Body of pancreas (tissue), 4 donors: ENCODE data around the gene GUCY2D. TPM values are rescaled to one million over a fixed set of nuclear protein-coding genes. Genes with fewer than 3 reads are reported as not detected.

Source experiments
- ATAC-seq: fragments of 150-250 bp; one replicate; pipeline ENCODE4 v1.9.1; 2016
- DNase-seq, 4 donors: peaks; one replicate each; pipeline ENCODE4 v3.0.0-alpha.2; 2019
- H3K27ac ChIP-seq, 4 donors: fragments of 200-600 bp; sonication (generic); 1 replicate in 3 of 4; 2 replicates in 1 of 4; pipeline versions ENCODE4 v1.5.1 to v1.6.1; 2016 to 2019; ENCODE audit warnings: mild to moderate bottlenecking in 1 of 4, mixed read lengths in 1 of 4, moderate library complexity in 1 of 4
- H3K27me3 ChIP-seq, 2 donors: fragments of 200-600 bp; sonication (generic); one replicate each; pipeline ENCODE4 v1.6.0; 2016; ENCODE audit warnings: mild to moderate bottlenecking in 1 of 2
- H3K36me3 ChIP-seq, 2 donors: fragments of 200-600 bp; sonication (generic); replicated peaks in 1 of 2; 2 replicates each; pipeline ENCODE4 v1.5.1; 2016; ENCODE audit warnings: low read depth in 2 of 2; ENCODE audit not compliant: insufficient read depth in 1 of 2
- H3K4me1 ChIP-seq: fragments of 200-600 bp; sonication (generic); one replicate; pipeline ENCODE4 v1.6.0; 2016
- H3K4me3 ChIP-seq, 2 donors: fragments of 200-600 bp; sonication (generic); 1 replicate in 1 of 2; 2 replicates in 1 of 2; pipeline ENCODE4 v1.5.1; 2016 to 2019
- H3K9me3 ChIP-seq, 3 donors: fragments of 200-600 bp; sonication (generic); 1 replicate in 2 of 3; 2 replicates in 1 of 3; pipeline ENCODE4 v1.5.1; 2016
- POLR2A ChIP-seq, 3 donors: fragments of 450-650 bp; IDR thresholded peaks; one replicate each; pipeline ENCODE4 v1.6.1; 2016; ENCODE audit warnings: antibody characterized with exemption in 3 of 3, mild to moderate bottlenecking in 2 of 3
- WGBS, 2 donors: methylation state at CpG; one replicate each; pipeline ENCODE4 v1.1.5; 2017; 5-methylcytosine and 5-hydroxymethylcytosine counted together
- intact Hi-C: fragments of 100-400 bp; cut with DNase I; formaldehyde crosslinking; loops from one replicate; pipeline ENCODE4 v1.15.1; 2023
- total RNA-seq, 2 donors: library from RNA; depleted of rRNA; stranded (reverse); fragments of >200 nt; gene quantifications; one replicate each; pipeline ENCODE4 v1.1.0, GENCODE V29; 2016
- TF ChIP-seq, protein P1 (sequence below), 7 experiments: fragments of 450-650 bp in 4 of 7; fragments of 200-600 bp in 3 of 7; sonication (generic) in 3 of 7; IDR thresholded peaks; one replicate each; pipeline ENCODE4 v1.5.1; 2016 to 2019; ENCODE audit warnings: antibody characterized with exemption in 7 of 7

Gene GUCY2D
- total RNA-seq, 2 donors from 2014 or later, result not detected

DNA sequence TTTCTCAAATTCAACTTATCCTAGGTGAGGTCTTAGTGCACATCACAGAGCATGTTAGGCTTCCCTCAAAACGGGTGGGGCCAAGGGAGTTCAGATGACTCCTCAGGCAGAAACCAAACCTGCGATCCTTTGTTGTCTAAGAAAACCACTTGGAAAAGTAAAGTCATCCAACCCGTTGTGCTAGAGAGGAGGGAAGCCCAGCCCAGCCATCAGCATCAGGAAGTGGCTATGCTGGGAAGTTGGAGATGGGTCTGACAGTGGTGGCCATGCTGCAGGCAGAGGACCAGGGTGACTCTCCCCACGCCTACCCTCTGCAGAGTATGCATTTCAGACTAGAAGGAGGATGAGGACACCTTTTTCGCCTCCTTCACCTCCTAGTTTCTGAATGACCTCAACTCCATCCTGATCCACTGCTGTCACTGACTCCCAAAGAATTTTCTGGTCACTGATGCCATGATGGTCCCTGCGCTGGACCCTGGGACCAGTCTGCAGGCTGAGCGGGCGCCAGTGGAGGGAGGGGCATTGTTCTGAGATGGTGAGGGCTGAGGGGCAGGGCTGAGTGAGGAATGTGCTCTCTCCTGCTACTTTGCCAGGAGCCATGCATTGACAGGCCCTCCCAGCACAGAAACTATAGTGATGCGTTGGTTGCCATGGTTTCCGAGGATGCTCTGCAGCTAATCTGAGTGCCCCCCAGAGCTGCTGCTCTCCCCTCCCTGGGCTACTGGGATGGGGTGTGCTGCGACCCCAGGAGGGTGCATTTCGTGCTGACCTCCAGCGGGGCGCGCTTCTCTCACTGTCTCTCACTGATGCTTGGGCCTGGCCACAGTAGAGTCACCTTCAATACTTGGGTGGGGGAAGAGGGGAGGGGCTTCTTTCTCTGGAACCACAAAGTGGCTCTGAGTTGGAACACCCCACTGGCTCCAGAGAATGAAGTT, 64.7 kb downstream of the GUCY2D start:
- 62 to 65% methylated on average over 12 to 13 of the region's 15 CpGs for WGBS, 2 donors
- Histone ChIP-seq H3K27ac (no peak overlapping the region), H3K4me1 (peaks cover under 1% of the 10 kb centered on the region), H3K4me3 (no peak overlapping the region), H3K9me3 (no peaks in the 10 kb centered on the region), H3K36me3 (no peaks in the 10 kb centered on the region), H3K27me3 (peaks cover 1 to 18% of the 10 kb centered on the region in 2 donors)
- no peak for ATAC-seq
- TF ChIP-seq, protein P1, sequence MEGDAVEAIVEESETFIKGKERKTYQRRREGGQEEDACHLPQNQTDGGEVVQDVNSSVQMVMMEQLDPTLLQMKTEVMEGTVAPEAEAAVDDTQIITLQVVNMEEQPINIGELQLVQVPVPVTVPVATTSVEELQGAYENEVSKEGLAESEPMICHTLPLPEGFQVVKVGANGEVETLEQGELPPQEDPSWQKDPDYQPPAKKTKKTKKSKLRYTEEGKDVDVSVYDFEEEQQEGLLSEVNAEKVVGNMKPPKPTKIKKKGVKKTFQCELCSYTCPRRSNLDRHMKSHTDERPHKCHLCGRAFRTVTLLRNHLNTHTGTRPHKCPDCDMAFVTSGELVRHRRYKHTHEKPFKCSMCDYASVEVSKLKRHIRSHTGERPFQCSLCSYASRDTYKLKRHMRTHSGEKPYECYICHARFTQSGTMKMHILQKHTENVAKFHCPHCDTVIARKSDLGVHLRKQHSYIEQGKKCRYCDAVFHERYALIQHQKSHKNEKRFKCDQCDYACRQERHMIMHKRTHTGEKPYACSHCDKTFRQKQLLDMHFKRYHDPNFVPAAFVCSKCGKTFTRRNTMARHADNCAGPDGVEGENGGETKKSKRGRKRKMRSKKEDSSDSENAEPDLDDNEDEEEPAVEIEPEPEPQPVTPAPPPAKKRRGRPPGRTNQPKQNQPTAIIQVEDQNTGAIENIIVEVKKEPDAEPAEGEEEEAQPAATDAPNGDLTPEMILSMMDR (IDR thresholded peaks at IDR 0.05), result no peak
- no peak for TF ChIP-seq POLR2A (IDR thresholded peaks at IDR 0.05)
- DNase-seq, result no peak
- intact Hi-C loops, result no loop called here

DNA sequence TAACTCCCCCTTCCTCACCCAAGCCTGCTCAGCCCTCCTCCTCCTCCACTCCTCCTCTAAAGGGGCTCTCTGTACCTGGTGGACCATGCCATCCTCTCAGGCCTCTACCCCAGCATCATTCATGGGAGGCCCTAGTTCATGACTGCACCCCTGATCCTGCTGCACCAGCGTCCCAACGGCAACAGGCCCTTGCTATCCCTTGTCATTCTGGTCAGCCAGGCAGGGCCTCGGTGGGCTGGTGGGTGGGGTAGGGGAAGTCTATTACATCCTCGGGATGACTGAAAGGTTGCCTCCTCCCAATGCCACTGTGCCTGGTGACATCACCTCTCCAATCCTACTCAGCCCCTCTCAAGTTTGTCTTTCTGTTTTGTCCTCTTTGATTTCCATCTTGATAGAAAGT, 65.4 kb downstream of the GUCY2D start:
- no peaks in the 10 kb centered on the region for H3K36me3 ChIP-seq
- WGBS, 2 donors, result 56 to 78% methylated on average over 4 of the region's 4 CpGs
- DNase-seq, result no peak
- H3K4me3 ChIP-seq, result no peak overlapping the region
- TF ChIP-seq POLR2A (IDR thresholded peaks at IDR 0.05), result no peak
- TF ChIP-seq, protein P1 (IDR thresholded peaks at IDR 0.05), result no peak
- intact Hi-C loops, result no loop called here
- H3K27me3 ChIP-seq, result peaks cover 1 to 18% of the 10 kb centered on the region in 2 donors
- H3K9me3 ChIP-seq, result no peaks in the 10 kb centered on the region
- peaks cover 7% of the 10 kb centered on the region for H3K4me1 ChIP-seq
- no peak for ATAC-seq
- no peak overlapping the region for H3K27ac ChIP-seq

DNA sequence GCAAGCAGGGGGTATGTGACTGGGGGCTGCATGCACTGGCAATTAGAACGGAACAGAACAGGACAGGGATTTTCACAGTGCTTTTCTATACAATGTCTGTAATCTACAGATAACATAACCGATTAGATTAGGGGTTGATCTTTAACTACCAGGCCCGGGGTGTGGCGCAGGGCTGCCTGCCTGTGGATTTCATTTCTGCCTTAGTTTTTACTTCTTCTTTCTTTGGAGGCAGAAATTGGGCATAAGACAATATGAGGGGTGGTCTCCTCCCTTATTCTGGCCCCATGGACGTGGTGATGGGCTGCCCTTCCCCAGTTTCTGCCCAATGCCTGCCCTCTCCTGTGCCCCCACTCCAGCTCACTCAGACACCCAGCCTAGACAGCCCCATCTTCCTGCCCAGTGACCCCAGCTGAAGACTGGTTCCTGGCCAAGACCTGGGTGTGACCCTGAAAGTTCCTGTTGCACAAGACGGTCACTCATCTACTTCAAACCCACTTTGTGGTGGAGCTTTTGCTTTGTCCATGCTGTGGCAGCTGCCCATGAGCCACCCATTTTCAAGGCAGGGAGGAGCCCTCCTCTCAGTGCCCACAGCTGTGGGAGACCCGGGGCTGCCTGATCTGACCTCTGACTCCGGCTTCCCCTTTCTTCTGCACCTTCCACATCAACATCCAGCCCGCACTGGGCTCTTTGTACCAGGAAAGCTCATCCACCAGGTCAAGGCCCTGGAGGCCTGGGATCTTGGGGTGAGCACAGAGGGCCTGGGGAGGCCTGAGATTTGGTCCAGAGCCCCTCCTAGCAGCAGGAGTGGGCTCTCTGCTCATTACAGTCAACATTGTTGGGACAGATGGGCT, 66.5 kb downstream of the GUCY2D start:
- intact Hi-C loops, result no loop called here
- Histone ChIP-seq H3K27me3 (peaks cover 4 to 22% of the 10 kb centered on the region in 2 donors), H3K4me1 (peaks cover 19% of the 10 kb centered on the region), H3K9me3 (no peaks in the 10 kb centered on the region), H3K36me3 (no peaks in the 10 kb centered on the region), H3K4me3 (no peak overlapping the region), H3K27ac (no peak overlapping the region)
- 45 to 52% methylated on average over 9 of the region's 9 CpGs for WGBS, 2 donors
- peak in 1 of 4 donors; percentile 51 for DNase-seq
- ATAC-seq, result no peak
- TF ChIP-seq POLR2A (IDR thresholded peaks at IDR 0.05), result no peak
- TF ChIP-seq, protein P1 (IDR thresholded peaks at IDR 0.05), result no peak

DNA sequence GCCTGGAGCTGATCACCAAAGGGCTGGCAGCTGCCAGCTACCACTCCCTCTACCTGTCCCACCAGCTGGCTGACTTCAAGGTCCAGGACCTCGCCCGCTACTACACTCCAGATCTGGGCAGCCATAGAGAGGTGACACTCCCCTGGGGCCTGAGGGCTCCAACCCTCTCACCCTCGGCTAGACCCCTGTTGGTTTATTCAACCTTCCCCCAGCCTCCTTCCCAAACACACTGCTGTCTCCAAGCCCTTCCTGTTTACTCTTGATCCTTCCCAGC, 67.1 kb downstream of the GUCY2D start:
- ATAC-seq, result no peak
- H3K4me3 ChIP-seq, result no peak overlapping the region
- no peak for DNase-seq
- TF ChIP-seq POLR2A (IDR thresholded peaks at IDR 0.05), result no peak
- TF ChIP-seq, protein P1 (IDR thresholded peaks at IDR 0.05), result no peak
- WGBS, 2 donors, result 77 to 81% methylated on average over 1 to 3 of the region's 3 CpGs
- H3K27me3 ChIP-seq, result peaks cover 4 to 25% of the 10 kb centered on the region in 2 donors
- H3K36me3 ChIP-seq, result no peaks in the 10 kb centered on the region
- H3K9me3 ChIP-seq, result no peaks in the 10 kb centered on the region
- intact Hi-C loops, result no loop called here
- H3K4me1 ChIP-seq, result peaks cover 20% of the 10 kb centered on the region
- no peak overlapping the region for H3K27ac ChIP-seq

Other genes starting within 250 kb of the GUCY2D start
- gene KDM6B, start 168.4 kb upstream of the GUCY2D start, total RNA-seq, result 10 to 100 TPM in 1 of 2 donors, 1 to 10 TPM in 1; 7.5 to 20.1 TPM
- gene TMEM88, start 147.5 kb upstream of the GUCY2D start, total RNA-seq, result 10 to 100 TPM in 1 of 2 donors, 1 to 10 TPM in 1; 6.0 to 16.2 TPM
- gene NAA38, start 145.1 kb upstream of the GUCY2D start, total RNA-seq, result 10 to 100 TPM; 25.7 to 50.1 TPM
- 10 to 100 TPM in 1 of 2 donors, 1 to 10 TPM in 1; 5.7 to 16.5 TPM for gene CYB5D1, start 144.6 kb upstream of the GUCY2D start, total RNA-seq
- gene CHD3, start 113.8 kb upstream of the GUCY2D start, total RNA-seq, result 10 to 100 TPM; 53.7 to 69.9 TPM
- gene RNF227, start 86.3 kb upstream of the GUCY2D start, total RNA-seq, result 1 to 10 TPM; 2.9 to 3.0 TPM
- gene KCNAB3, start 72.8 kb upstream of the GUCY2D start, total RNA-seq, result 1 to 10 TPM; 1.3 to 1.6 TPM
- 10 to 100 TPM; 10.5 to 40.0 TPM for gene TRAPPC1, start 70.7 kb upstream of the GUCY2D start, total RNA-seq
- gene CNTROB, start 70.4 kb upstream of the GUCY2D start, total RNA-seq, result 10 to 100 TPM; 14.0 to 27.0 TPM
- gene ALOX15B, start 36.4 kb downstream of the GUCY2D start, total RNA-seq, result 1 to 10 TPM in 1 of 2 donors, not detected in 1; 1.3 TPM
- not detected for gene ALOX12B, start 85.1 kb downstream of the GUCY2D start, total RNA-seq
- not detected for gene ALOXE3, start 115.9 kb downstream of the GUCY2D start, total RNA-seq
- gene HES7, start 121.5 kb downstream of the GUCY2D start, total RNA-seq, result not detected
- 10 to 100 TPM; 27.5 to 78.8 TPM for gene PER1, start 149.8 kb downstream of the GUCY2D start, total RNA-seq
- 10 to 100 TPM; 16.3 to 26.4 TPM for gene VAMP2, start 160.3 kb downstream of the GUCY2D start, total RNA-seq
- 10 to 100 TPM in 1 of 2 donors, 1 to 10 TPM in 1; 7.6 to 12.7 TPM for gene TMEM107, start 173.8 kb downstream of the GUCY2D start, total RNA-seq
- 10 to 100 TPM; 11.9 to 16.2 TPM for gene BORCS6, start 187.6 kb downstream of the GUCY2D start, total RNA-seq
- gene AURKB, start 208.0 kb downstream of the GUCY2D start, total RNA-seq, result not detected
- 10 to 100 TPM; 25.7 to 49.1 TPM for gene CTC1, start 245.4 kb downstream of the GUCY2D start, total RNA-seq
- 10 to 100 TPM in 1 of 2 donors, 1 to 10 TPM in 1; 9.9 to 33.0 TPM for gene PFAS, start 246.7 kb downstream of the GUCY2D start, total RNA-seq